HepG2 (cell line): Measurements from ENCODE around the gene SLC45A1. TPM values are rescaled to one million over a fixed set of nuclear protein-coding genes. Genes with fewer than 3 reads are reported as not detected.

ENCODE experiments used
- ATAC-seq: fragments of 200-7000 bp; cut with Tn5 transposase; 3 replicates; pipeline ENCODE4 v1.9.1; 2020; ENCODE audit warnings: mild to moderate bottlenecking, moderate library complexity
- BruUV-seq: library from RNA; stranded (reverse); fragments of 400-500 nt; replicated peaks from 2 replicates; lab custom pipeline; 2021; lab: Mats Ljungman, UMichigan
- CTCF ChIA-PET: fragments of 300-600 bp; formaldehyde crosslinking; extraction: SDS; loops from one replicate; lab custom pipeline; 2021; ENCODE audit warnings: low total read pairs, inconsistent platforms, low intra/inter-chr PET ratio; lab: Yijun Ruan, JAX
- POLR2A ChIA-PET: fragments of 350-600 bp; sonication (Branson Sonifier 250); formaldehyde crosslinking; loops from one replicate; lab custom pipeline; 2020; ENCODE audit warnings: antibody characterized with exemption, inconsistent platforms; lab: Yijun Ruan, JAX
- DNase-seq: peaks from one replicate; pipeline ENCODE4 v3.0.0-alpha.2; 2015; ENCODE audit warnings: low spot score
- FAIRE-seq: peaks from 3 replicates; lab custom pipeline; 2011; peaks lifted over from hg19 to GRCh38; lab: Jason Lieb, UNC
- H2AFZ ChIP-seq: one replicate; pipeline ENCODE4 v1.6.1; 2011; ENCODE audit warnings: low read length, inconsistent platforms
- H3K27ac ChIP-seq: fragments of 300-600 bp; 3 replicates; pipeline ENCODE4 v1.8.0; 2011; ENCODE audit warnings: mixed run types, mild to moderate bottlenecking, mixed read lengths, low read length, inconsistent platforms; ENCODE audit not compliant: insufficient read depth; ENCODE audit errors: extremely low read length
- H3K27me3 ChIP-seq, 2 experiments: fragments of 200-600 bp in 1 of 2; 2 replicates in 1 of 2; 3 replicates in 1 of 2; pipeline versions ENCODE4 v1.6.0 to v1.8.0; 2011; ENCODE audit warnings: low read length in 2 of 2, mild to moderate bottlenecking in 2 of 2, moderate library complexity in 2 of 2, inconsistent platforms in 1 of 2; ENCODE audit not compliant: insufficient read depth in 2 of 2, control insufficient read depth in 1 of 2
- H3K36me3 ChIP-seq, 2 experiments: fragments of 200-600 bp in 1 of 2; replicated peaks in 1 of 2; 2 replicates in 1 of 2; 3 replicates in 1 of 2; pipeline versions ENCODE4 v1.5.1 to v1.8.0; 2011; ENCODE audit warnings: low read length in 2 of 2, inconsistent platforms in 1 of 2; ENCODE audit not compliant: insufficient read depth in 2 of 2, control insufficient read depth in 1 of 2
- H3K4me1 ChIP-seq: 2 replicates; pipeline ENCODE4 v1.5.1; 2012; ENCODE audit warnings: low read length, inconsistent platforms; ENCODE audit not compliant: insufficient read depth
- H3K4me2 ChIP-seq: 2 replicates; pipeline ENCODE4 v1.6.0; 2011; ENCODE audit warnings: low read depth, low read length, inconsistent platforms
- H3K4me3 ChIP-seq, 3 experiments: fragments of 200-600 bp in 1 of 3; sonication (generic), shearing (Covaris generic) in 1 of 3; replicated peaks in 1 of 3; 2 replicates each; pipeline ENCODE4 v1.5.1; 2011 to 2016; ENCODE audit warnings: low read length in 3 of 3, inconsistent platforms in 2 of 3, low read depth in 2 of 3, mild to moderate bottlenecking in 2 of 3, control low read depth in 1 of 3, mixed read lengths in 1 of 3; ENCODE audit not compliant: insufficient read depth in 1 of 3
- H3K79me2 ChIP-seq: one replicate; pipeline ENCODE4 v1.6.1; 2011; ENCODE audit warnings: low read length, inconsistent platforms; ENCODE audit not compliant: insufficient read depth
- H3K9ac ChIP-seq: 2 replicates; pipeline ENCODE4 v1.6.0; 2011; ENCODE audit warnings: mild to moderate bottlenecking, low read depth, low read length, inconsistent platforms; ENCODE audit not compliant: insufficient read depth
- H3K9me3 ChIP-seq: 2 replicates; pipeline ENCODE4 v1.5.1; 2012; ENCODE audit warnings: mild to moderate bottlenecking, low read length
- H4K20me1 ChIP-seq: 2 replicates; pipeline ENCODE4 v1.6.0; 2011; ENCODE audit warnings: inconsistent platforms, mild to moderate bottlenecking, low read length, moderate library complexity; ENCODE audit not compliant: insufficient read depth
- CC2D1A ChIP-seq: sonication (generic); formaldehyde crosslinking; IDR thresholded peaks from 2 replicates; pipeline ENCODE4 v1.8.1; 2023; ENCODE audit warnings: mild to moderate bottlenecking, missing genetic modification reagents
- U2AF1 ChIP-seq: fragments of 200-400 bp; formaldehyde crosslinking; optimal IDR thresholded peaks from 2 replicates; pipeline ENCODE3; 2017; ENCODE audit warnings: mild to moderate bottlenecking, low read depth, low read length
- ZNF225 ChIP-seq: sonication (generic); formaldehyde crosslinking; IDR thresholded peaks from 2 replicates; pipeline ENCODE4 v1.4.0; 2020; ENCODE audit warnings: mild to moderate bottlenecking, missing genetic modification reagents
- ZNF251 ChIP-seq: sonication (generic); formaldehyde crosslinking; IDR thresholded peaks from 2 replicates; pipeline ENCODE4 v1.9.0; 2021; ENCODE audit warnings: mild to moderate bottlenecking, missing genetic modification reagents
- ZNF33A ChIP-seq: sonication (generic); formaldehyde crosslinking; IDR thresholded peaks from 2 replicates; pipeline ENCODE4 v1.5.1; 2020; ENCODE audit warnings: missing genetic modification reagents, mild to moderate bottlenecking, moderate library complexity, borderline replicate concordance
- ZNF496 ChIP-seq: sonication (generic); formaldehyde crosslinking; IDR thresholded peaks from 2 replicates; pipeline ENCODE4 v1.8.1; 2023; ENCODE audit warnings: mild to moderate bottlenecking, moderate library complexity, missing genetic modification reagents; ENCODE audit not compliant: insufficient replicate concordance
- ZNF660 ChIP-seq: sonication (generic); formaldehyde crosslinking; IDR thresholded peaks from 2 replicates; pipeline ENCODE4 v1.5.1; 2020; ENCODE audit warnings: mild to moderate bottlenecking, low read depth, missing genetic modification reagents, borderline replicate concordance
- ZSCAN25 ChIP-seq: sonication (generic); formaldehyde crosslinking; IDR thresholded peaks from 2 replicates; pipeline ENCODE4 v1.8.0; 2022; ENCODE audit warnings: mild to moderate bottlenecking, missing genetic modification reagents
- WGBS: methylation state at CpG from one replicate; pipeline ENCODE4 v1.1.6; 2017; ENCODE audit warnings: low lambda C conversion rate; 5-methylcytosine and 5-hydroxymethylcytosine counted together
- in situ Hi-C: cut with HindIII; loops from 2 replicates; pipeline ENCODE4 v1.10.0; 2017; ENCODE audit warnings: low pct_unique_long_range_greater_than_20kb; ENCODE audit not compliant: extremely low pct_ligation_motif_present
- intact Hi-C: fragments of 100-400 bp; cut with micrococcal nuclease; formaldehyde crosslinking; loops from one replicate; pipeline ENCODE4 v1.10.0; 2022; ENCODE audit not compliant: unreplicated experiment
- polyA plus RNA-seq, 8 experiments: library from polyadenylated mRNA; depleted of rRNA in 3 of 8; stranded (reverse) in 7 of 8; unstranded in 1 of 8; fragments of >200 nt; fragmentation: Illumina TruSeq in 4 of 8; extraction: Trizol in 4 of 8; gene quantifications; 2 replicates each; pipeline versions ENCODE4 v1.2.1 to v1.2.3, GENCODE V29; 2011 to 2016; ENCODE audit warnings: low read depth in 4 of 8, missing spikeins in 1 of 8, mixed read lengths in 1 of 8; ENCODE audit not compliant: insufficient read depth in 1 of 8
- total RNA-seq, 5 experiments: library from RNA; depleted of rRNA; stranded (reverse); fragments of >200 nt; fragmentation: Illumina TruSeq; extraction: Trizol; gene quantifications; 2 replicates each; pipeline ENCODE4 v1.2.3, GENCODE V29; 2016; ENCODE audit warnings: low read depth in 1 of 5
- TF ChIP-seq, protein P1 (sequence below): sonication (generic); formaldehyde crosslinking; IDR thresholded peaks from 2 replicates; pipeline ENCODE4 v1.8.0; 2022; ENCODE audit warnings: mild to moderate bottlenecking, missing genetic modification reagents, moderate library complexity
- TF ChIP-seq, protein P2 (sequence below): sonication (generic); formaldehyde crosslinking; IDR thresholded peaks from 2 replicates; pipeline ENCODE4 v1.8.1; 2022; ENCODE audit warnings: mild to moderate bottlenecking, missing genetic modification reagents
- TF ChIP-seq, protein P3 (sequence below): IDR thresholded peaks from 2 replicates; pipeline ENCODE4 v1.6.1; 2016; ENCODE audit warnings: missing compliant biosample characterization, missing genetic modification reagents, borderline replicate concordance

The SLC45A1 gene
- total and polyA plus RNA-seq, 2 of the 13 experiments (the other 11 are each of a cell fraction or from before 2014, with no cell fraction given), result not detected

DNA sequence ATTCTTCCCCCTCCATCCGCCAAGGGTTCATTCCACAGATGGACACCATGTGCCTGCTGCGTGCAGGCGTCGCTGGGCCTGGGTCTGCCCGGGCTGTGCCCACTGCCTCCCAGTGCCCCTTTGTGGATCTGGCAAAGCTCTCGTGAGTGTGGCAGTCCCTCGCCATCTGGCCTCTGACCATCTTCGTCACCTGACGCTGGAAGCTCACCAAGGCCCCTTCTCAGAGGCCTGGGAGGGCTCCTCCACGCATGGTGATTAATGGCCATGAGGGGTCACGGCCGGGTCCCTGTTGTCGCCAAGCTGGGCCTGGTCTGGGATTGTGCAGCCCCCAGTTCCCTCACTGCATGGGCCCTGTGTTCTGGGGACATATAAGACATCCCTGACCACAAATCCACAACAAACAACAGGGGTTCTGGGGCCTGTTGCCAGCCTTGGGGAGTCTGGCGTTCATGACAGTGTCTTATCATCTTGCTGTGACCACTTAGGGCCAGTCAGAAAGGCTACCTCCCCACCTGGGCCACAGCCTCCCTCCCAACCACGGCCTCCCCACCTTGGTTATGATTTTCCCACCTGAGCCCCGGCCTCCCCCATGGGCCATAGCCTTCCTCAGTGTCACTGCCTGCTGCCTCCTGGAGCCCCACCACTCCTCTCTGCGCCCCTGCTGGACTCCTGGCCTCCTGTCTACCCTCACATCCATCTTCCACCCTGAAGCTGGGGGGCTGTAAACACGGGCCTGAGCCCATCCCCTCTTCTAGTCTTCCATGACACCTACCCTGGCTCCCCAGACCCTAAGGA, 27.9 kb downstream of the SLC45A1 start:
- BruUV-seq, result no TSS peak
- CTCF ChIA-PET, result no interaction called here
- Histone ChIP-seq H4K20me1 (no peaks in the 10 kb centered on the region), H3K9me3 (no peaks in the 10 kb centered on the region), H3K9ac (no peak overlapping the region), H3K27me3 (peaks cover 0 to 31% of the 10 kb centered on the region in 2 experiments; a peak in 4 of 5 replicates), H3K27ac (no peak overlapping the region), H3K36me3 (no peaks in the 10 kb centered on the region), H3K4me3 (no peak overlapping the region), H3K79me2 (no peaks in the 10 kb centered on the region), H3K4me2 (no peak overlapping the region), H3K4me1 (peaks cover 52% of the 10 kb centered on the region), H2AFZ (no peak overlapping the region)
- FAIRE-seq (no peak), DNase-seq (no peak), ATAC-seq (no peak)
- POLR2A ChIA-PET, result no interaction called here
- in situ Hi-C loops (loop anchor here (5.0 kb wide), 1 partner anchor 364 kb away; no protein-coding TSS in a partner anchor), intact Hi-C loops (no loop called here)
- WGBS, result 42% methylated on average over 10 of the region's 18 CpGs
- TF ChIP-seq ZNF33A (no peak), U2AF1 (no peak), ZNF660 (no peak), CC2D1A (CRISPR knock-in tag) (no peak), ZSCAN25 (CRISPR knock-in tag) (no peak), ZNF496 (no peak), ZNF251 (CRISPR knock-in tag) (no peak), ZNF225 (CRISPR knock-in tag) (no peak)
- TF ChIP-seq, protein P1, sequence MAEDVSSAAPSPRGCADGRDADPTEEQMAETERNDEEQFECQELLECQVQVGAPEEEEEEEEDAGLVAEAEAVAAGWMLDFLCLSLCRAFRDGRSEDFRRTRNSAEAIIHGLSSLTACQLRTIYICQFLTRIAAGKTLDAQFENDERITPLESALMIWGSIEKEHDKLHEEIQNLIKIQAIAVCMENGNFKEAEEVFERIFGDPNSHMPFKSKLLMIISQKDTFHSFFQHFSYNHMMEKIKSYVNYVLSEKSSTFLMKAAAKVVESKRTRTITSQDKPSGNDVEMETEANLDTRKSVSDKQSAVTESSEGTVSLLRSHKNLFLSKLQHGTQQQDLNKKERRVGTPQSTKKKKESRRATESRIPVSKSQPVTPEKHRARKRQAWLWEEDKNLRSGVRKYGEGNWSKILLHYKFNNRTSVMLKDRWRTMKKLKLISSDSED (CRISPR knock-in tag), result no peak
- TF ChIP-seq, protein P2, sequence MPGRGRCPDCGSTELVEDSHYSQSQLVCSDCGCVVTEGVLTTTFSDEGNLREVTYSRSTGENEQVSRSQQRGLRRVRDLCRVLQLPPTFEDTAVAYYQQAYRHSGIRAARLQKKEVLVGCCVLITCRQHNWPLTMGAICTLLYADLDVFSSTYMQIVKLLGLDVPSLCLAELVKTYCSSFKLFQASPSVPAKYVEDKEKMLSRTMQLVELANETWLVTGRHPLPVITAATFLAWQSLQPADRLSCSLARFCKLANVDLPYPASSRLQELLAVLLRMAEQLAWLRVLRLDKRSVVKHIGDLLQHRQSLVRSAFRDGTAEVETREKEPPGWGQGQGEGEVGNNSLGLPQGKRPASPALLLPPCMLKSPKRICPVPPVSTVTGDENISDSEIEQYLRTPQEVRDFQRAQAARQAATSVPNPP (CRISPR knock-in tag), result no peak
- TF ChIP-seq, protein P3, sequence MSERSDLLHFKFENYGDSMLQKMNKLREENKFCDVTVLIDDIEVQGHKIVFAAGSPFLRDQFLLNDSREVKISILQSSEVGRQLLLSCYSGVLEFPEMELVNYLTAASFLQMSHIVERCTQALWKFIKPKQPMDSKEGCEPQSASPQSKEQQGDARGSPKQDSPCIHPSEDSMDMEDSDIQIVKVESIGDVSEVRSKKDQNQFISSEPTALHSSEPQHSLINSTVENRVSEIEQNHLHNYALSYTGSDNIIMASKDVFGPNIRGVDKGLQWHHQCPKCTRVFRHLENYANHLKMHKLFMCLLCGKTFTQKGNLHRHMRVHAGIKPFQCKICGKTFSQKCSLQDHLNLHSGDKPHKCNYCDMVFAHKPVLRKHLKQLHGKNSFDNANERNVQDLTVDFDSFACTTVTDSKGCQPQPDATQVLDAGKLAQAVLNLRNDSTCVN (CRISPR knock-in tag), result no peak
